CD4-positive, alpha-beta T cell (primary cell): ENCODE data around the gene ARMC8. TPM values are rescaled to one million over a fixed set of nuclear protein-coding genes. Genes with fewer than 3 reads are reported as not detected.

Experiments
- ATAC-seq: fragments of 200-7000 bp; cut with Tn5 transposase; one replicate; pipeline ENCODE4 v1.10.0; 2022; ENCODE audit warnings: mild to moderate bottlenecking; ENCODE audit not compliant: poor library complexity
- CTCF ChIA-PET: fragments of 350-600 bp; sonication (Branson Sonifier 250); formaldehyde crosslinking; loops from one replicate; lab custom pipeline; 2021; ENCODE audit warnings: antibody characterized with exemption, inconsistent platforms; lab: Charles Lee
- POLR2A ChIA-PET: fragments of 350-600 bp; sonication (Branson Sonifier 250); formaldehyde crosslinking; loops from one replicate; lab custom pipeline; 2021; ENCODE audit warnings: antibody characterized with exemption, inconsistent platforms; lab: Charles Lee
- DNase-seq, 14 experiments: peaks; one replicate each; pipeline ENCODE4 v3.0.0-alpha.2; 2013 to 2020; ENCODE audit warnings: mixed read lengths in 2 of 14
- H3K27ac ChIP-seq, 2 donors: one replicate each; pipeline versions ENCODE4 v1.5.1 to v1.7.0; 2013; ENCODE audit warnings: low read length in 2 of 2, low read depth in 1 of 2, mild to moderate bottlenecking in 1 of 2
- H3K27me3 ChIP-seq, 2 experiments: 1 replicate in 1 of 2; 2 replicates in 1 of 2; pipeline versions ENCODE4 v1.6.1 to v1.7.0; 2013; ENCODE audit warnings: low read length in 2 of 2, control low read depth in 1 of 2, mild to moderate bottlenecking in 1 of 2, moderate library complexity in 1 of 2; ENCODE audit not compliant: insufficient read depth in 2 of 2, control insufficient read depth in 1 of 2
- H3K36me3 ChIP-seq: one replicate; pipeline ENCODE4 v1.6.1; 2013; ENCODE audit warnings: low read length, control low read depth; ENCODE audit not compliant: insufficient read depth
- H3K4me1 ChIP-seq: one replicate; pipeline ENCODE4 v1.6.1; 2013; ENCODE audit warnings: low read length, control low read depth; ENCODE audit not compliant: insufficient read depth
- H3K4me3 ChIP-seq: one replicate; pipeline ENCODE4 v1.5.1; 2013; ENCODE audit warnings: mild to moderate bottlenecking, low read length, moderate library complexity
- H3K9me3 ChIP-seq, 2 experiments: 1 replicate in 1 of 2; 2 replicates in 1 of 2; pipeline versions ENCODE4 v1.6.1 to v1.7.0; 2013; ENCODE audit warnings: low read length in 2 of 2, mild to moderate bottlenecking in 2 of 2, control low read depth in 1 of 2, moderate library complexity in 1 of 2; ENCODE audit not compliant: control insufficient read depth in 1 of 2, insufficient read depth in 1 of 2
- H3K27ac Mint-ChIP-seq: one replicate; pipeline ENCODE4 v1.8.0; 2020; ENCODE audit warnings: mixed read lengths
- H3K27me3 Mint-ChIP-seq: one replicate; pipeline ENCODE4 v1.8.0; 2021; ENCODE audit warnings: mixed read lengths
- H3K36me3 Mint-ChIP-seq: one replicate; pipeline ENCODE4 v1.8.0; 2021; ENCODE audit warnings: low read depth, mixed read lengths
- H3K4me1 Mint-ChIP-seq: one replicate; pipeline ENCODE4 v1.8.0; 2021; ENCODE audit warnings: low read depth, mixed read lengths
- H3K4me3 Mint-ChIP-seq: one replicate; pipeline ENCODE4 v1.8.0; 2020; ENCODE audit warnings: mild to moderate bottlenecking, mixed read lengths
- H3K9me3 Mint-ChIP-seq: one replicate; pipeline ENCODE4 v1.8.0; 2020; ENCODE audit warnings: mixed read lengths
- CTCF ChIP-seq: fragments of 200-600 bp; IDR thresholded peaks from one replicate; pipeline ENCODE4 v1.8.0; 2022; ENCODE audit warnings: antibody characterized with exemption, mild to moderate bottlenecking
- intact Hi-C, 2 experiments: fragments of 100-400 bp; cut with DNase I in 1 of 2; cut with micrococcal nuclease in 1 of 2; formaldehyde crosslinking; loops; one replicate each; pipeline versions ENCODE4 v1.15.1 to v1.9.0; 2023 to 2025; cut with DNase I, micrococcal nuclease
- total RNA-seq, 174 experiments: library from RNA in 2 of 174; stranded (reverse) in 2 of 174; gene quantifications; one replicate each; pipeline ENCODE4 v1.2.3 and lab custom pipeline; 2021 to 2026

ARMC8 gene
- total RNA-seq, 2 experiments from 2014 or later: 62.8 to 62.9 TPM

GRCh38 chr3:138344754-138345153 lies 157.7 kb downstream of the ARMC8 start:
- DNase-seq (no peak), ATAC-seq (no peak)
- Mint-ChIP-seq H3K9me3 (peaks cover 3% of the 10 kb centered on the region), H3K4me1 (peaks cover 9% of the 10 kb centered on the region), H3K27ac (no peak overlapping the region), H3K4me3 (no peak overlapping the region), H3K36me3 (no peaks in the 10 kb centered on the region), H3K27me3 (peaks cover 36% of the 10 kb centered on the region)
- Histone ChIP-seq H3K4me3 (no peak overlapping the region), H3K27ac (no peak overlapping the region), H3K36me3 (no peaks in the 10 kb centered on the region), H3K27me3 (peaks cover 20 to 24% of the 10 kb centered on the region in 2 experiments), H3K9me3 (no peaks in the 10 kb centered on the region), H3K4me1 (peaks cover 9% of the 10 kb centered on the region)
- CTCF ChIA-PET: no interaction called here
- intact Hi-C loops: loop anchor here in 1 of 2 experiments (5.0 kb wide), 1 partner anchor 162 kb away; no protein-coding TSS in a partner anchor
- TF ChIP-seq CTCF: no peak
- POLR2A ChIA-PET: no interaction called here

Other genes with a start within 250 kb of the ARMC8 start
- gene CLDN18, start 177.1 kb upstream of the ARMC8 start, total RNA-seq: not detected
- gene DZIP1L, start 71.7 kb upstream of the ARMC8 start, total RNA-seq: not detected
- not detected for gene A4GNT, start 54.9 kb upstream of the ARMC8 start, total RNA-seq
- 10 to 100 TPM; 23.1 to 24.6 TPM for gene DBR1, start 12.4 kb upstream of the ARMC8 start, total RNA-seq
- gene NME9, start 142.6 kb downstream of the ARMC8 start, total RNA-seq: under 1 TPM in 1 of 2 experiments, not detected in 1; 0.80 TPM
- gene MRAS, start 161.3 kb downstream of the ARMC8 start, total RNA-seq: under 1 TPM; 0.45 to 0.47 TPM
- gene ESYT3, start 247.3 kb downstream of the ARMC8 start, total RNA-seq: under 1 TPM in 1 of 2 experiments, not detected in 1; 0.22 TPM